HG03064 (cell line): Measurements from ENCODE around the gene LDLRAD3.
"Not testable (repeated sequence)": the region's sequence is repeated elsewhere in the genome, so short reads cannot be mapped to it uniquely, and the experiment has no call there.

Experiments
- ATAC-seq: cut with Tn5 transposase; IDR thresholded peaks from one replicate; pipeline ENCODE4 v1.9.1; 2021; ENCODE audit warnings: low read depth; ENCODE audit not compliant: unreplicated experiment

Gene LDLRAD3

DNA sequence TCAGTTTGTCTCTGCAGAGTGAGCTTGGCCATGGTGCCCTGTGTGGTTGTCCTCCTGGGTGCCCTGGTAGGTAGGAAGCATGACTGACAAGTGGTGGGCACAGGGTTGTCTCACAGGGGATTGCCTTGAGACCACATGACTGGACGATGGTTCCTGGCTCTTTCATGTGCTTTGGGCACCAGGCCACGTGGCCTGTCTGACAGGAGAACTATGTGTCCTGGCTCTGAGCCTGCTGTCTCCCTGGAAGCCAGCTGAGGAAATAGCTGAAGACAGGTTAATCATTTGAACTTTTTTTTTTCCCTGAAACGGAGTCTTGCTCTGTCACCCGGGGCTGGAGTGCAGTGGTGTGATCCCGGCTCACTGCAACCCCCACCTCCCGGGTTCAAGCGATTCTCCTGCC is 93.2 kb downstream of the LDLRAD3 start:
- ATAC-seq = no peak

- ATAC-seq = no peak
Measured at GRCh38 chr11:36038541-36038940, 94.7 kb downstream of the LDLRAD3 start.

- ATAC-seq = no peak
Measured at GRCh38 chr11:36039471-36039870, 95.6 kb downstream of the LDLRAD3 start.

DNA sequence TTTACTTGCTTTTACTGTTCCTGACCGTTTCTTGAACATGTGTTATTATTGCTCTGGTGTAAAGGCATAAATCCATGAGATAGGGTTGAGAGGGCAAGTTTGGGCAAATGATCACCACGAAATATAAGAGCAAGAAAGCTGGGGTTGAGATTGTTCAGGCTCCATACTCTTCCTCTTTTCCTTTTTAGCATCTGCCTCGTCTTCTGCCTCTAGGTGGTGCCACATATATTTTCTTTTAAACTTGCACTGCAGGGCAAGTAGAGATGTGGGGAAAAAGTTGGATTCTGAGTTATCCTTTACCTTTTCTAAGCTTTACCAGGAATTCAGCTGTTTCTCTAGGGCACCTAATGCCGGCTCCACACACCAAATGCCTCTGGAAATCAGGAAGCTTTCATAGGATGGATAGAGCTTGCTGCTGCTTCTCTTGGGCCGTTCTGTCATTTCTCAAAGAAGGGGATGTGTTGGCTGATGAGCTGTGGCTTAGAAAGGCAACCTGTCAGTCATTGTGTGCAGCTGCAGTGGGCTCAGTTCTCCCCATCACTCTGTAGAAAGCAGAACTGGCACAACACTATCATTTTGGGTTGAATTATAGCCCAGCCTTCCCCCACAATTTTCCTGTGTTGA is 98.2 kb downstream of the LDLRAD3 start:
- no peak for ATAC-seq

DNA sequence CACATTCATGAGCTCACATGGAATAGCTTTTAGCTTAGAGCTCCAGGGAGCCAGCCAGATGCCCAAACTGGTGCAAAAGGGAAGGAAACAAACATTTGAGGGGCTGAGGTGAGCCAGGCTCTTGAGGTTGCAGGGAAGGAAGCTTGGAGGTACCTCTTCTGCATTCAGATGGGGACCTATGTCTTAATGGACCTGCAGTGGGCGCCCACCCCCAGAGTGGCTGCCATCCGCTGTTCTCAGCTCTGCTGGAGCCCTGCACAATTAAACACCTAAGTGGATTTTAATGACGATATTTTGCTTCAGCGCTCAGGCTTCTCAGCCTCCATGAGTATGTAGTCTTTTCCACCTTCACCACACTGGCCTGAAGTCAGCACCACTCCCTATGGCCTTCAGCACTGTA is 100.8 kb downstream of the LDLRAD3 start:
- no peak for ATAC-seq

DNA sequence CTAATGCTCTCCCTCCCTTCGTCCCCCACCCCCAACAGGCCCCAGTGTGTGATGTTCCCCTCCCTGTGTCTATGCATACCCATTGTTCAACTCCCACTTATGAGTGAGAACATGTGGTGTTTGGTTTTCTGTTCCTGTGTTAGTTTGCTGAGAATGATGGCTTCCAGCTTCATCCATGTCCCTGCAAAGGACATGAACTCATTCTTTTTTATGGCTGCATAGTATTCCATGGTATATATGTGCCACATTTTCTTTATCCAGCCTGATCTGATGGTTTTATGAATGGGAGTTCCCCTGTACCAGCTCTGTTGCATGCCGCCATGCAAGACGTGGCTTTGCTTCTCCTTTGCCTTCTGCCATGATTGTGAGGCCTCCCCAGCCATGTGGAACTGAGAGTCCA is 102.1 kb downstream of the LDLRAD3 start:
- not testable (repeated sequence) for ATAC-seq

GRCh38 chr11:36046932-36047331 is 103.1 kb downstream of the LDLRAD3 start:
- no peak for ATAC-seq

GRCh38 chr11:36047344-36047743 is 103.5 kb downstream of the LDLRAD3 start:
- no peak for ATAC-seq

- no peak for ATAC-seq
Measured at GRCh38 chr11:36048496-36049247, 104.8 kb downstream of the LDLRAD3 start.

DNA sequence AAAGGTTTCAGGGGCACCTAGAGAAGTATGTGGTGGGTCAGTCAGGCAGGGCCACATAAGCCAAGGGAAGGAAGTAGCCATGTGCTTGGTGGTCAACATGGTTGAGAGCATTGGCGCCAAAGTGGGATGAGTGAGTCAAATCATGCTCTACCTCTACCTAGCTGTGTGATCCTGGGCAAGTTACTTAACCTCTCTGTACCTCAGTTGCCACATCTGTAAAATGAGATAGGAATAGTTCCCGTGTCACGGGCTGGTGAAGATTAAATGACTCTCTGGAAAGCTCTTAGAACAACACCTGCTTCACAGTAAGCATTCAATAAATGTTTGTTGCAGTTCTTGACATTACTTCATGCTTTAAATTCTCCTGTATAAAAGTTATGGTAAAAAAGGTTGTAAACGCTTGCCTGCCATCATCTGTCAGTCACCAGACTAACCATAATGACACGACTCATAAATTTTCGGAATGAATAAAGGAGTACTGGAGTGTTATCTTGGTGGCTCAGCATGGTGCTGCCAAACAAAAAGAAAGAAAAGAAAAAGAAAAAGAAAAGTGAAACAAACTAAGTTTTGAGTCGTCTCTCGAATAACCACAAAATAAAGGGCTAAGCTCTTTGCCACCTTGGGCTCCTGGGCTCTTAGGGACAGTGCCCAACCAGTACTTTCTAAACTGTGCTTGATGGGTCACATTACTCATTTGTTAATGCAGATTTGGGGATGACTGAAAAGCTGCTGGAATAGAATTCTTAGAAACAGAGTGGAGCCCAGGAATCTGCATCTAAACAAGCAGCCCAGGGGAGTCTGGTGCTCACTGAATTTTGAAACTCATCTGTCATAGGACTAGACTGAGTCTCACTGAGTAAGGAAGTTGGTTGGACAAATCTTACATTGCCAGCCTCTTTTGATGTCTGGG is 107.6 kb downstream of the LDLRAD3 start:
- ATAC-seq = no peak

DNA sequence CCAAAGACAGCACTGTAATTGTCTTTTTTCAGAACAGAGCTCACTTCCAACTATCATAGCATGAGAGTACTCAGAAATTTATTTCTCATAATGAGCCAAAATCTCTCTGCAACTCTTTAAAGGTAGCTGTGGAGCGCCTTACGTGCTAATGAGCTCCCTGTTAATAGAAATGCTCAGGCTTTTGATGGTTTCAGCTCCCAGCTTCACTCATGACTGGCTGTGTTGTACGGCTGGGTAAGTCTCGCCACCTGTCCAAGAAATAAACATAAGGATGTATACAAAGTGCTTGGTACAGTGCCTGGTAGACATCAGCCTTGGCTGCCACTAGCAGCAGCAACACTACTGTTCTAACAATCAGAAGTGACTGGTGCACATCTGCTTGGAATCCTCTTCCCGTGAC is 109.4 kb downstream of the LDLRAD3 start:
- no peak for ATAC-seq

- no peak for ATAC-seq
Measured at GRCh38 chr11:36053862-36054261, 110.0 kb downstream of the LDLRAD3 start.

DNA sequence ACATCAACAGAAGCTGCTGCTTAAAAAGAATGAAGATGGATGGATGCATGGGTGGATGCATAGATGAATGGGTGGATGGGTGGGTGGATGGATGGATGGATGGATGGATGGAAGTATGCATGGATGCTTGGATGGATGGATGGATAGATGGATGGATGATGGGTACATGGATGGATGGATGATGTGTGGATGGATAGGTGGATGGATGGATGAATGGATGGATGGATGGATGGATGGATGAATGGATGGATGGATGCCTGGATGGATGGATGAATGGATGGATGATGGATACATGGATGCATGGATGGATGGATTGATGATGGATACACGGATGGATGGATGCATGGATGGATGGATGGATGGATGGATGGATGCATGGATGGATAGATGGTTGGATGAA is 110.8 kb downstream of the LDLRAD3 start:
- no peak for ATAC-seq

DNA sequence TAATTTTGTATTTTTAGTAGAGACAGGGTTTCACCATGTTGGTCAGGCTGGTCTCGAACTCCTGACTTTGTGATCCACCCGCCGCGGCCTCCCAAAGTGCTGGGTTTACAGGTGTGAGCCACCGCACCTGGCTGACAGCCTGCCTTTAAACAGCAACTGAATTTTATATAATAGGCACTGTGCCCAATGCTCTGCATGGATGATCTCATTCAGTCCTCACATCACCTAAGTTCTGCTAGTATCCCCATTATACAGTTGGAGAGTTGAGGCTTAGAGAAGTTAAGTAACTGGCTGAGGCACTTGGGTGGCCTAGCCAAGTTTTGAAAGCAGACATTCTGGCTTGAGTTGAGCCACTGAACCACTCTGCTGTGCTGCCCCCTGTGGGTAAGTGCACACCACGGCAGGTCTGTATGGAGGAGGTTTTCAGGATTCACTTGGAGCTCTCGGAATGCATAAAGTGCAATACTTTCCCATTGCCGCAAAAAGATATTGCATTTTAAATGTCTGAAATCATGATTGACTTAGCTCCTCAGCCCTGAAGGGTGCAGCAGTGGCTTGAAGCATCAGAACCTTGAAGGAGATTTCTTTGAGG is 112.4 kb downstream of the LDLRAD3 start:
- no peak for ATAC-seq

DNA sequence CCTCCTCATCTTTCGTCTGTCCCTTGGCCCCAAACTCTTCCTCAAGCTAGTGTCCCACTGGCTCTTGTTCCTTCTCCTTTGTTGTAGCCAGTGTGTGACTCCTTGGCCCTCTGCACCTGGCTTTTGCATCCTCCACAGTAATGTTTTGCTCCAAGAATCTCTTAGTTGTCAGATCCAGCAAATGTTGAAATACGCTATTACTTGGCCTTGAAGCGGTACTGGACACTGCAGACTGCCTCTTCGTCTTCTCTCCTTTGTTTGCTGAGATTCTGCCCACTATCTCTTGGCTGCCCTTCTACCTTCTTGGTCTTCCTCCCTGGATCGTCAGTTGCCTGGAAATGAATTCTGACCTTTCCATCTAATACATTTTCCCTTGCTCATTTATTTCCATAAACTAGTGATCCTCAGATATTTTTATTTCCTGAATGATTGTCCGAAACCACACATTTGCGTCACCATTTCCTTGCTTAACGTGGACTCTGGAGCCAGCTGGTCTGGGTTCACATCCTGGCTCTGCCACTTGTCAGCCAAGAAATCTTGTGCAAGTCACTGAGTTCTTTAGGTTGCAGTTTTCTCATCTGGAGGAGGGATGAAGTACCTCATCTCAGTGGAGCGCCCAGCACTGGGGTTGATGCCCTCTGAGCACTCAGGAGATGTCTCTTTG is 113.6 kb downstream of the LDLRAD3 start:
- no peak for ATAC-seq

- ATAC-seq = no peak
Measured at GRCh38 chr11:36059660-36060059, 115.8 kb downstream of the LDLRAD3 start.

- ATAC-seq = no peak
Measured at GRCh38 chr11:36060926-36061325, 117.1 kb downstream of the LDLRAD3 start.

GRCh38 chr11:36061471-36061870 is 117.6 kb downstream of the LDLRAD3 start:
- no peak for ATAC-seq

DNA sequence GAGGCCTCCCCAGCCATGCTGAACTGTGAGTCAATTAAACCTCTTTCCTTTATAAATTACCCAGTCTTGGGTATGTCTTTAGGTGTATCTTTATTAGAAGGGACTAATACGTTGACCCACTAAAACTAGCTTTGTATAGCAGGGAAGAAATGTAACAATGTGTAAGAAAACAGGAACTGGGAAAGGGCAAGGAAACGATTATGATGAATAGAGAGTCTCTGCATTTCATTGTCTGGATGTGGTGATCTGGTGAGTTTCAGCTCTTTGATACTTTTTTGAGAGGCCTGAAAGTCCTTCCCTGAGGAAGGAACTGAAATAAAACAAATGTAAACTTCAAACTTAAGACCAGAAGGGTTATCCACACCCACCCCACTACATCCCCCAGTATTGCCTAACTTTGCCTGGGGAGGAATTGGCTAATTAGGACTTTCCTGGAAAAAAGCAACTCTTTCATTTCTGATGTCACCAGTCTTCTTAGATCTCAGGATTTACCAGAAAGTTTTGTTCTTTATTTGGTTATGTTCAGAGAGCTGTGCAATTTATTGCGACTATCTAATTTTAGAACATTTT is 119.0 kb downstream of the LDLRAD3 start:
- no peak for ATAC-seq

DNA sequence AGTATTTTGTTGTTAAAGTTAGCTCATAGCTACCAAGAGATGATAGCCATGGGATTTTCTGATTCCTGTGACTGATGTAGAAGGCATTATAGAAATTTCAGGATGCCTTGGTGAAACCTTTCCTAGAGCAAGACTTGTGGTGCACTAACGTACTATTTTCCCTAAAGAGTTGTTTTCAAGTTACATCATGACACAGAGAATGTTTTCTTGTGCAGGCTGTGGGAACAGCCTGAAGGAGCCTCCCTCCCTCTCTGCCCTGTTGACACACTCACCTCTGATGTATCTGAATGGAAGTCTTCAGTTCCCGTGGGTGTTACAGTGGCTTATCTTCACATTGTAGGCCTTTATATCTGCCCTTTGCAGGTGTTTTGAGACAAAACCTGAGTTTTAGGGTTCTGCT is 121.6 kb downstream of the LDLRAD3 start:
- ATAC-seq = no peak
